Measurements from ENCODE around the gene ZNF106.

The ZNF106 gene

DNA sequence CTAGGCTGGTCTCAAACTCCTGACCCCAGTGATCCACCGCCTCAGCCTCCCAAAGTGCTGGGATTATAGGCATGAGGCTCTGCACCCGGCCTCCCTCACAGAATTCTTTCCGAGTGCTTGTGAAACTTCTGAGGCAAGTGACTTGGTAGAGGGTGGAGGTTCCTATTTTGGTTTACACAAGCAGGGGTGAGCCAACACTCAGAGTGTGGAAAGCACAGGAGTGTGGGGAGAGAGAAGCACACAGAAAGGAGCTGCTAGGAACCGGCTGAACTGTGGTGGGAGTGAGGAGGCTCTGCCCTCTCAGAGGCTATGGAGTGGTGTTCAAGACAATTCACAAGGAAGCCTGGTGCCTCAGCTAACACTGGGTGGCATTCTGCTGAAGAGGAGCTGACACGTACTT, 123.9 kb downstream of the ZNF106 start:
- DNase-seq (ENCODE audit: low spot score): no peak

DNA sequence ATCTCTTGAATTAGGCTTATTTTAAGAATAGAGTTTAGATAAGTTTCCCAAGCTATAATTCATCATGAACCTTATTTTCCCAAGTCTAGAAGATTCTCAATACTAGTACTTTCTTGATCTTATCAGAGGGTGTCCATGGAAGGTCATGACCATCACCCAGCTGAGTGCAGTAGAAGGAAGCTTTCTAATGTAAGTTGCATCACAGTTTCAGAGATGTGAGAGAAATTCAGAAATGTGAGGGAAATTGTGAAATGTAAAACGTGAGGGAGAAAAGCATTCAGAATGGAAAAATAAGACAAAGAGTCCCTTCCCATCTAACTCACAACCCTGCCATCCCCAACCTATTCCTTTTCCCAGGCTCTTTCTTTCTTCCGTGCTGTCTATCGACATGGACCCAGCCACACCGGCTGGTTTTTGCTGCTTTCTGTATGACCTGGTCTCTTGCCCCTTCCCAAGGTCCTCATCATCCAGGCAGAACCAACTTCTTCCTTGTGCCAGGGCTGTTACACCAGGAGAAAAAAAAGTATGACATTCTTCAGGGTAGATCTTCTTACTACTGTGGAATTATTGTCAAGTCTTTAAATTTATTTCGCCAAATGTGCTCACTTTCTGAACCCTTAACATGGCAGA, 124.9 kb downstream of the ZNF106 start:
- DNase-seq (ENCODE audit: low spot score): no peak

DNA sequence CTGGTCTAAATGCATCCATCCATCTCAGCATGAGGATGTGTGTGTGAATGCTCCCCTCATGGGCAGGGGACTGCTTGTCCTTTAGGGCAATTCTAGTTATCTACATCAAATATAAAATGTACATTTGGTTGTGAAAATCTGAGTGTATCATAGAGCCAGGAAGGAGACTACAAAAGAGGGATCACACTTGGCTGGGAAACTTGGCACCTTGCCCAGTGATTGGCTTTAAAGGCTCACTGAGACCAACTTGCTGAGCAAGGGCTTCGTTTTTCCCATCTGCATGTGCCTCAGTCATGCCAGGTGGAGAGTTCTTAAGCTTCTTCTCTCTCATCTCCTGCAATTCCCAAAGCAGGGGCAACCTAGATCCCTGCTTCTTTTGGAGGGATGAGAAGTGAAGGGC, 126.4 kb downstream of the ZNF106 start:
- DNase-seq (ENCODE audit: low spot score): no peak

- no peak for DNase-seq (ENCODE audit: low spot score)
Measured at GRCh38 chr15:42363942-42364341, 127.0 kb downstream of the ZNF106 start.

- DNase-seq (ENCODE audit: low spot score): no peak
Measured at GRCh38 chr15:42363487-42363886, 127.5 kb downstream of the ZNF106 start.

Data from cerebellar cortex (tissue), 1 donor.